OCI-LY1 (cell line): ENCODE measurements around the gene ZNHIT1.

Experiments
- H2AFZ ChIP-seq: fragments of 200-600 bp; sonication (generic), shearing (Covaris generic); 2 replicates; pipeline ENCODE4 v1.6.0; 2014; ENCODE audit warnings: antibody characterized with exemption, mild to moderate bottlenecking, low read length
- H3F3A ChIP-seq: fragments of 200-600 bp; sonication (generic), shearing (Covaris generic); 2 replicates; pipeline ENCODE4 v1.6.0; 2014; ENCODE audit warnings: mild to moderate bottlenecking, antibody characterized with exemption, low read length, moderate library complexity; ENCODE audit not compliant: insufficient read depth
- H3K27ac ChIP-seq: fragments of 200-600 bp; sonication (generic); 2 replicates; pipeline ENCODE4 v1.5.1; 2014; ENCODE audit warnings: low read length, mixed run types, mild to moderate bottlenecking, low read depth; ENCODE audit not compliant: poor library complexity, severe bottlenecking
- H3K27me3 ChIP-seq: fragments of 200-600 bp; sonication (generic); 2 replicates; pipeline ENCODE4 v1.6.0; 2014; ENCODE audit warnings: antibody characterized with exemption, mild to moderate bottlenecking, low read length, moderate library complexity; ENCODE audit not compliant: insufficient read depth
- H3K36me3 ChIP-seq: fragments of 200-600 bp; sonication (generic); 2 replicates; pipeline ENCODE4 v1.6.1; 2014; ENCODE audit warnings: mild to moderate bottlenecking, antibody characterized with exemption, low read length, moderate library complexity, mixed read lengths; ENCODE audit not compliant: insufficient read depth
- H3K4me1 ChIP-seq: fragments of 200-600 bp; sonication (generic); 2 replicates; pipeline ENCODE4 v1.5.1; 2014; ENCODE audit warnings: mild to moderate bottlenecking, low read length, moderate library complexity; ENCODE audit not compliant: insufficient read depth, severe bottlenecking
- H3K4me2 ChIP-seq: fragments of 200-600 bp; sonication (generic), shearing (Covaris generic); 2 replicates; pipeline ENCODE4 v1.6.1; 2014; ENCODE audit warnings: low read length
- H3K4me3 ChIP-seq: fragments of 200-600 bp; sonication (generic); 2 replicates; pipeline ENCODE4 v1.5.1; 2014; ENCODE audit warnings: low read length, low read depth, mild to moderate bottlenecking, mixed read lengths; ENCODE audit not compliant: poor library complexity, severe bottlenecking
- H3K79me2 ChIP-seq: fragments of 200-600 bp; shearing (Covaris generic); 2 replicates; pipeline ENCODE4 v1.6.1; 2016; ENCODE audit warnings: mixed run types, low read length, mixed read lengths; ENCODE audit not compliant: insufficient read depth
- H3K9ac ChIP-seq: fragments of 200-600 bp; sonication (generic), shearing (Covaris generic); 2 replicates; pipeline ENCODE4 v1.6.1; 2014; ENCODE audit warnings: mild to moderate bottlenecking, low read length, mixed read lengths
- H3K9me2 ChIP-seq: fragments of 200-600 bp; sonication (generic), shearing (Covaris generic); 2 replicates; pipeline ENCODE4 v1.6.1; 2014; ENCODE audit warnings: low read depth, mild to moderate bottlenecking, low read length, mixed read lengths
- H3K9me3 ChIP-seq: fragments of 200-600 bp; shearing (Covaris generic); 2 replicates; pipeline ENCODE4 v1.6.1; 2014; ENCODE audit warnings: low read length, mixed read lengths
- H4K20me1 ChIP-seq: fragments of 200-600 bp; sonication (generic), shearing (Covaris generic); 2 replicates; pipeline ENCODE4 v1.6.0; 2016; ENCODE audit warnings: mild to moderate bottlenecking, low read length; ENCODE audit not compliant: insufficient read depth
- CTCF ChIP-seq: fragments of 200-600 bp; sonication (generic), shearing (Covaris generic); IDR thresholded peaks from 2 replicates; pipeline ENCODE4 v1.5.1; 2017; ENCODE audit warnings: mild to moderate bottlenecking, antibody characterized with exemption, low read length, moderate library complexity, mixed read lengths
- EZH2 ChIP-seq: fragments of 200-600 bp; sonication (generic), shearing (Covaris generic); IDR thresholded peaks from 2 replicates; pipeline ENCODE4 v1.8.0; 2017; ENCODE audit warnings: borderline replicate concordance, mixed run types, mild to moderate bottlenecking, antibody characterized with exemption, low read length, moderate library complexity, mixed read lengths

ZNHIT1 gene

GRCh38 chr7:101240226-101241014 is 22.5 kb downstream of the ZNHIT1 start:
- Histone ChIP-seq H3K27ac (no peak overlapping the region), H3K4me2 (no peak overlapping the region), H3K27me3 (no peaks in the 10 kb centered on the region), H3K9me2 (no peaks in the 10 kb centered on the region), H3K9ac (no peak overlapping the region), H3K4me3 (no peak overlapping the region), H4K20me1 (no peaks in the 10 kb centered on the region), H3F3A (no peaks in the 10 kb centered on the region), H3K4me1 (peaks cover 18% of the 10 kb centered on the region), H2AFZ (no peak overlapping the region), H3K9me3 (no peaks in the 10 kb centered on the region), H3K36me3 (peaks cover 54% of the 10 kb centered on the region), H3K79me2 (peaks cover 8% of the 10 kb centered on the region; the same call in 1 of the 2 replicates)
- TF ChIP-seq EZH2 (no peak), CTCF (no peak)

- Histone ChIP-seq H3F3A (no peaks in the 10 kb centered on the region), H3K9me3 (no peaks in the 10 kb centered on the region), H3K4me2 (no peak overlapping the region), H3K9me2 (no peaks in the 10 kb centered on the region), H3K27ac (no peak overlapping the region), H3K9ac (no peak overlapping the region), H3K36me3 (peaks cover 60% of the 10 kb centered on the region), H2AFZ (no peak overlapping the region), H4K20me1 (no peaks in the 10 kb centered on the region), H3K4me1 (peaks cover 24% of the 10 kb centered on the region), H3K27me3 (no peaks in the 10 kb centered on the region), H3K79me2 (peaks cover 8% of the 10 kb centered on the region; the same call in 1 of the 2 replicates), H3K4me3 (no peak overlapping the region)
- TF ChIP-seq EZH2 (no peak), CTCF (no peak)
Observed at GRCh38 chr7:101241015-101241363, 23.0 kb downstream of the ZNHIT1 start.

GRCh38 chr7:101241443-101242349 is 23.7 kb downstream of the ZNHIT1 start:
- Histone ChIP-seq H3K4me1 (peaks cover 25% of the 10 kb centered on the region), H3K27ac (no peak overlapping the region), H3K4me2 (no peak overlapping the region), H4K20me1 (no peaks in the 10 kb centered on the region), H3K9ac (no peak overlapping the region), H3K79me2 (peaks cover 8% of the 10 kb centered on the region; the same call in 1 of the 2 replicates), H3K4me3 (no peak overlapping the region), H3K9me2 (no peaks in the 10 kb centered on the region), H3K36me3 (peaks cover 62% of the 10 kb centered on the region), H3F3A (no peaks in the 10 kb centered on the region), H3K9me3 (no peaks in the 10 kb centered on the region), H3K27me3 (no peaks in the 10 kb centered on the region), H2AFZ (no peak overlapping the region)
- TF ChIP-seq EZH2 = no peak
- no peak for TF ChIP-seq CTCF
